ACC112 (cell line): Measurements from ENCODE around the gene HIVEP3.

Experiments used
- H2AFZ ChIP-seq: fragments of 200-600 bp; sonication (generic); one replicate; pipeline ENCODE4 v1.6.0; 2017; ENCODE audit warnings: antibody characterized with exemption, low read length; ENCODE audit not compliant: unreplicated experiment
- H3K27ac ChIP-seq: fragments of 200-600 bp; sonication (generic); 2 replicates; pipeline ENCODE4 v1.5.1; 2014; ENCODE audit warnings: low read depth, mild to moderate bottlenecking, antibody characterized with exemption, low read length, moderate library complexity
- H3K27me3 ChIP-seq: fragments of 200-600 bp; sonication (generic); 2 replicates; pipeline ENCODE4 v1.6.1; 2014; ENCODE audit warnings: mild to moderate bottlenecking, antibody characterized with exemption, low read length, moderate library complexity, mixed read lengths; ENCODE audit not compliant: insufficient read depth
- H3K36me3 ChIP-seq: fragments of 200-600 bp; sonication (generic); 2 replicates; pipeline ENCODE4 v1.6.1; 2016; ENCODE audit warnings: mild to moderate bottlenecking, antibody characterized with exemption, low read length, moderate library complexity, mixed read lengths; ENCODE audit not compliant: insufficient read depth
- H3K4me1 ChIP-seq: fragments of 200-600 bp; sonication (generic); one replicate; pipeline ENCODE4 v1.6.1; 2016; ENCODE audit warnings: low read length, mixed read lengths; ENCODE audit not compliant: insufficient read depth, unreplicated experiment, control insufficient read depth
- H3K4me3 ChIP-seq: fragments of 200-600 bp; sonication (generic); 2 replicates; pipeline ENCODE4 v1.5.1; 2014; ENCODE audit warnings: mild to moderate bottlenecking, low read depth, low read length
- H3K79me2 ChIP-seq: fragments of 200-600 bp; sonication (generic); one replicate; pipeline ENCODE4 v1.6.0; 2016; ENCODE audit warnings: low read length; ENCODE audit not compliant: control insufficient read depth, unreplicated experiment, insufficient read depth

Gene HIVEP3

GRCh38 chr1:41590331-41590730 is 328.4 kb downstream of the HIVEP3 start:
- no peaks in the 10 kb centered on the region for H3K27me3 ChIP-seq
- H3K36me3 ChIP-seq = no peaks in the 10 kb centered on the region
- H3K79me2 ChIP-seq = no peaks in the 10 kb centered on the region
- no peak overlapping the region for H3K27ac ChIP-seq
- H3K4me3 ChIP-seq = no peak overlapping the region
- no peaks in the 10 kb centered on the region for H3K4me1 ChIP-seq
- H2AFZ ChIP-seq = no peak overlapping the region

DNA sequence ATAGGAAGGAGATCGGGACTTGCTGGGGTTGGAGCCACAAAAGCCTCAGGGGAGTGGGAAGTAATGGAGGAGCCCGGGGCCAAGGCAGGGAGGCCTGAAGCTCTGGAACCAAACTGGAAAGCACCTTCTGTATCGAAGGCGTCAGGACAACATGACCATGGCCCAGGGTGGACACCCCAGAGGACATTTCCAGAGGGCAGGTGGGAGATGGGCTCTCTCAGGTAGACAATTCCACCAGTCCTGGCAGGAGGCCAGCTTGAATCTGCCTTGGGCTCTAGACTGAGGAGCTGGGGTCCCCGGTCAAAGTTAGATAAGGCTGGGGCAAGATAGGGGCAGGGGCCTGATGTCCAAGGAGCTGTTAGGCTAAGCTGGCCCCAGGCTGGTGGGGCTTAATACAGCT is 329.3 kb downstream of the HIVEP3 start:
- Histone ChIP-seq H3K27ac (no peak overlapping the region), H3K79me2 (no peaks in the 10 kb centered on the region), H2AFZ (no peak overlapping the region), H3K4me1 (no peaks in the 10 kb centered on the region), H3K27me3 (no peaks in the 10 kb centered on the region), H3K36me3 (no peaks in the 10 kb centered on the region), H3K4me3 (no peak overlapping the region)

DNA sequence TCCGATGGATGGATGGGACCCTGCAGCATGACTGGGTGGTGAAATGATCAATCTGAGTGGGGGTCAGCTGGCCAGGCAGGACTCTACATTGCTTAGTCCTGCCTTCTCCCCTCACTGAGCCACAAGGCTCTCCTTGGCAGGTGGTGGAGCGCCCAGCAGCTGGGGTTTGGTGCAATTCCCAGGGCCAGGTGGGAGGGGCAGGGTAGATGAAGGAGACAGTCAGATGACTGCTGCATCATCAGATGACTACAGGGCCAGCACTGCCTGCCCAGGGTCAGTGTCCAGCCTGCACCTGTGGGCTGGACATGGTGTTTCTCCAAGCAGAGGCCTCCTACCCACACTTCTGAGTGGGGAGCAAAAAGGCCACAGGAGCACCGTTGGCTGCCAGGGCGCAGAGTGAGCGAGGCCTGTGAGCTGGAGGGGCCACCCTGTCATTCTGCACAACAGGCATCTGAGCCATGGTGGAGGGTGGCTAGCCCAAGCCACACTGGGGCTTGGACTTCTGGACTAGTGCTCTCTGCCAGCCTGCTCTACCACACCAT is 330.3 kb downstream of the HIVEP3 start:
- Histone ChIP-seq H3K79me2 (no peaks in the 10 kb centered on the region), H3K4me1 (no peaks in the 10 kb centered on the region), H3K27me3 (no peaks in the 10 kb centered on the region), H2AFZ (no peak overlapping the region), H3K4me3 (no peak overlapping the region), H3K27ac (no peak overlapping the region), H3K36me3 (no peaks in the 10 kb centered on the region)

- Histone ChIP-seq H3K4me3 (no peak overlapping the region), H3K79me2 (no peaks in the 10 kb centered on the region), H2AFZ (no peak overlapping the region), H3K27me3 (no peaks in the 10 kb centered on the region), H3K4me1 (no peaks in the 10 kb centered on the region), H3K36me3 (no peaks in the 10 kb centered on the region), H3K27ac (no peak overlapping the region)
Measured at GRCh38 chr1:41587791-41588190, 330.9 kb downstream of the HIVEP3 start.

DNA sequence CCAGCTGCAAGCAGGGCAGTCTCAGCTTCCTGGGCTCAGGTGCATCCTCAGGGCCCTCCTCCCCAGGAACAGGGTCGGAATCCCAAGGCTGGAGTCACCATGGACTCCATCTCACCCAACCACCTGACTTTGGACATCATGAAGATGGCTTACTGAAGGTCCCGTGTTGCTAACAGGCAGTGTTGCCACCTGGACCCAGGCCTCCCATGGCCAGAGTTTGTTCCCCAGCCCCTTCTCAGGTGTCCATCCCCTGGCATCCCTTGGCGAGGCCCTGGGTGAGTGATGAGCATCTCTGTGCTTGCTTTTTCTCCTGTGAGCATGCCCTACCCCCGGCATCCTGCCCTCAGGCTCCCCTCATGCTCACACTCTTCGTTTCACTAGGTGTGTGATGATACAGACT is 332.5 kb downstream of the HIVEP3 start:
- no peaks in the 10 kb centered on the region for H3K27me3 ChIP-seq
- H3K4me3 ChIP-seq = no peak overlapping the region
- H3K27ac ChIP-seq = no peak overlapping the region
- no peaks in the 10 kb centered on the region for H3K79me2 ChIP-seq
- no peak overlapping the region for H2AFZ ChIP-seq
- no peaks in the 10 kb centered on the region for H3K36me3 ChIP-seq
- H3K4me1 ChIP-seq = no peaks in the 10 kb centered on the region

- Histone ChIP-seq H3K27me3 (no peaks in the 10 kb centered on the region), H3K4me1 (no peaks in the 10 kb centered on the region), H2AFZ (no peak overlapping the region), H3K27ac (no peak overlapping the region), H3K36me3 (no peaks in the 10 kb centered on the region), H3K79me2 (no peaks in the 10 kb centered on the region), H3K4me3 (no peak overlapping the region)
Measured at GRCh38 chr1:41583658-41584547, 334.8 kb downstream of the HIVEP3 start.

DNA sequence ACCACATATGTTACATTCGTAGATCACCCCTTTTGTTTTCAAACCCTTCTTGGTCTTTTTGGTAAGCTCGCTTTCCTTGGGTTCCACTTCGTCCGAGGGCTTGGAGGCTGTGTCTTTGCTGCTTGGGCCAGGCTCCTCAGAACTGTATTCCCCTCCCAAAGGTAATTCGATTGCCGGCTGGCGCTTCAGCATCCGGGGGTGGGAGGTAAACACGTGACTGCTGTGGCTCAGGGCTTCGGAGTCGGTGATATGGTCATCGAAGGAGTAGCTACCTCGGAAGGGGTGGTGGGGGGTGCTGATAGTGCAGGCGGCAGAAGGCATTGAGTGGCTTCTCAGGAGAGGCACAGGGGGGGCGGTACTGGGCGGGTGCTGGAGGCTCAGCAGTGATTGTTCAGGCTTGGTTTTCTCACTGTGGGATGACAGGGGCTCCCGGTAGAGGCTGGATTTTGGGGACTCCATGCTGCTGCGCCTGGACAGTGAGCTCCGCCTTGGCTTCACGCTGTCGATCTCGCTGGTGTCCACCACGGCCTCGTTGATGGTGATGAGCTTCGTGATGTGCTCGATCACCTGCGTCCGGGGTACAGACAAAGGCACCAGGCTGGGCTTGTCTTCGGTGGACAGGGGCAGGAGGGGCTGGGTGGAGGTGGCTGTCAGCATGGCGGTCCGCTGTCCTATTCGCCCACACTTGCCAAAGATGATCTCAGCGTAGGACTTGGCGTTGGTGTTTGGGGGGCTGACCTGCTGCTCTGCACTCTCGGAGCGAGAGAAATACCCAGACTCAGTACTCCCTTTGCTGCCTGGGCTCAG is 335.7 kb downstream of the HIVEP3 start:
- Histone ChIP-seq H3K27ac (no peak overlapping the region), H3K36me3 (no peaks in the 10 kb centered on the region)

DNA sequence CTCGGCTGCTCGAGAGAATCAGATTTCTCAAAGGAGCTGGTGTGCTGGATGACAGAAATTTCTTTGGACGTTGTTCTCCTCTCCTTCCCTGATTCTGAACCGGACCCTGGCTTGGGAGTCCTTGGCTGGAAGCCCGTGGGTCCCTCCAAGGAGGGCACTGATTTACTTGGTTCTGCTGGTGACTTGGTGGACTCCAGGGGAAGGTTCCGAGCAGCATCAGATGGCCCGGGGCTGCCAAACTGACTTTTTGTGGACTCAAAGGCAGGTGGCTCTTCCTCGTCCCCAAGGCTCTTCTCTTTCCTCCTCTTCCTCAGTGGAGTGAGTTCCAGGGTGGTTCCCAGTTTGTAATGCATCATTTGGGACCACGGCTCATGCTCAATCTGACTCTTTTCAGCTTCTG is 336.4 kb downstream of the HIVEP3 start:
- Histone ChIP-seq H3K4me1 (no peaks in the 10 kb centered on the region), H3K4me3 (no peak overlapping the region), H3K36me3 (no peaks in the 10 kb centered on the region), H2AFZ (no peak overlapping the region), H3K27ac (no peak overlapping the region), H3K79me2 (no peaks in the 10 kb centered on the region), H3K27me3 (no peaks in the 10 kb centered on the region)

More for the DNA sequence above, 335.7 kb downstream of the HIVEP3 start:
- H3K4me1 ChIP-seq = no peaks in the 10 kb centered on the region
- no peaks in the 10 kb centered on the region for H3K79me2 ChIP-seq
- no peaks in the 10 kb centered on the region for H3K27me3 ChIP-seq
- H2AFZ ChIP-seq = no peak overlapping the region
- no peak overlapping the region for H3K4me3 ChIP-seq

- no peaks in the 10 kb centered on the region for H3K36me3 ChIP-seq
- no peak overlapping the region for H2AFZ ChIP-seq
- no peaks in the 10 kb centered on the region for H3K27me3 ChIP-seq
- H3K4me3 ChIP-seq = no peak overlapping the region
- H3K27ac ChIP-seq = no peak overlapping the region
- H3K4me1 ChIP-seq = no peaks in the 10 kb centered on the region
- H3K79me2 ChIP-seq = no peaks in the 10 kb centered on the region
Measured at GRCh38 chr1:41582004-41582325, 336.8 kb downstream of the HIVEP3 start.

DNA sequence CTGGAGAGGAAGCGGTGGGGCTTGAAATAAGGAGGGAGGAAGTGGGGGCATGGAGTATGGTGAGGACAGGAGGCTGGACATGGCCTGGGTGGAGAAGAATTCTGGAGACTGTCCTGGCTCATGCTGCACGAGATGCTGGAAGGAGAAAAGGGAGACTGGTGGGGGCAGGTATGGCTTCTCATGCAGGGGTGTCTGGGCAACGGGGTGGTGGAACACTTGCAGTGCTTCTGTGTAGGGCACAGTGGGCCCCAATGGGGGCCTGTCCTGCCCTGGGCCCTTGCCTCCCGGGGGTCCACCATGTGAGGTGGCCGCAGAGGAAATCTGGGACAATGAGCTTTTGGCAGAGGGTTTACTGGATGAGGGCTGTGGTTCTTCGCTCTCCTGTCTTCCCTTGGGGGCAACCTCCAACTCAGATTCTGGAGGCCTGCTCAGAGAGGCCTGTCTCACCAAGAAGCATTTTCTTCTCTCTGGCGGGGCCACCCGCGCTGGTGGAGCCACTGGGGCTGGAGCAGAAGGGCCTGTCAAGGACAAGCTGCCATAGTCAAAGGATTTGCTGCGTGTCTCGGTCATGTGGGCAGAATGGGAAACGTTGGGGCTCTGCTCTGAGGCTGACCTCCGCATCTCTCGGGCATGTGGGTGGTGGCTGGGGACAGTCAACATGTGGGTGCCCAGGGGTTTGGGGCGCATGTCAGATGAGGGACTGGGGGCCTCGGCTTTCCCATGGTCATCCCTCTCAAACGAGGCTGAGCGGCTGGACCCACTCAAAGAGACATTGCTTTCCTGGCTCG is 337.3 kb downstream of the HIVEP3 start:
- Histone ChIP-seq H3K27me3 (no peaks in the 10 kb centered on the region), H3K27ac (no peak overlapping the region), H3K4me3 (no peak overlapping the region), H3K36me3 (no peaks in the 10 kb centered on the region), H2AFZ (no peak overlapping the region), H3K79me2 (no peaks in the 10 kb centered on the region), H3K4me1 (no peaks in the 10 kb centered on the region)
